EL (cell line): ENCODE measurements around the gene NR4A3.
"Not testable (repeated sequence)": the region's sequence is repeated elsewhere in the genome, so short reads cannot be mapped to it uniquely, and the experiment has no call there.

ENCODE experiments used
- DNase-seq: peaks from one replicate; pipeline ENCODE4 v3.0.0-alpha.2; 2016

The NR4A3 gene

GRCh38 chr9:99835581-99835980 is 13.9 kb downstream of the NR4A3 start:
- DNase-seq, result no peak

GRCh38 chr9:99840072-99840471 is 18.4 kb downstream of the NR4A3 start:
- DNase-seq, result no peak

GRCh38 chr9:99845063-99845462 is 23.4 kb downstream of the NR4A3 start:
- DNase-seq, result no peak

- DNase-seq, result no peak
Observed at GRCh38 chr9:99848447-99848846, 26.8 kb downstream of the NR4A3 start.

GRCh38 chr9:99850736-99851499 is 29.2 kb downstream of the NR4A3 start:
- DNase-seq, result no peak

GRCh38 chr9:99851500-99851822 is 29.8 kb downstream of the NR4A3 start:
- DNase-seq, result no peak

GRCh38 chr9:99852617-99853016 is 30.9 kb downstream of the NR4A3 start:
- no peak for DNase-seq

GRCh38 chr9:99855467-99856176 is 33.9 kb downstream of the NR4A3 start:
- DNase-seq, result no peak

- not testable (repeated sequence) for DNase-seq
Observed at GRCh38 chr9:99857576-99857975, 35.9 kb downstream of the NR4A3 start.

- no peak for DNase-seq
Observed at GRCh38 chr9:99858087-99858486, 36.4 kb downstream of the NR4A3 start.

- DNase-seq, result no peak
Observed at GRCh38 chr9:99859243-99859980, 37.7 kb downstream of the NR4A3 start.

GRCh38 chr9:99860266-99860665 is 38.6 kb downstream of the NR4A3 start:
- DNase-seq, result no peak

GRCh38 chr9:99863955-99864354 is 42.3 kb downstream of the NR4A3 start:
- no peak for DNase-seq

GRCh38 chr9:99866398-99866797 is 44.7 kb downstream of the NR4A3 start:
- no peak for DNase-seq

GRCh38 chr9:99867536-99867935 is 45.9 kb downstream of the NR4A3 start:
- DNase-seq, result peak; percentile 13

GRCh38 chr9:99867968-99868367 is 46.3 kb downstream of the NR4A3 start:
- no peak for DNase-seq

- DNase-seq, result peak; percentile 13
Observed at GRCh38 chr9:99868845-99869244, 47.2 kb downstream of the NR4A3 start.

- peak; percentile 46 for DNase-seq
Observed at GRCh38 chr9:99870126-99870525, 48.4 kb downstream of the NR4A3 start.

- peak; percentile 46 for DNase-seq
Observed at GRCh38 chr9:99873531-99873930, 51.8 kb downstream of the NR4A3 start.

GRCh38 chr9:99873943-99874584 is 52.4 kb downstream of the NR4A3 start:
- DNase-seq, result no peak

- DNase-seq, result no peak
Observed at GRCh38 chr9:99876190-99876589, 54.5 kb downstream of the NR4A3 start.

GRCh38 chr9:99878651-99879050 is 57.0 kb downstream of the NR4A3 start:
- no peak for DNase-seq

- DNase-seq, result no peak
Observed at GRCh38 chr9:99881769-99882168, 60.1 kb downstream of the NR4A3 start.
